ENCODE data around the gene SCAF4. TPM values are rescaled to one million over a fixed set of nuclear protein-coding genes. Genes with fewer than 3 reads are reported as not detected.

SCAF4 gene
- total and polyA plus RNA-seq, 9 of the 15 experiments (the other 6 are each of a cell fraction or from before 2014, with no cell fraction given) = 2.3 to 55.7 (median 17.2) TPM

DNA sequence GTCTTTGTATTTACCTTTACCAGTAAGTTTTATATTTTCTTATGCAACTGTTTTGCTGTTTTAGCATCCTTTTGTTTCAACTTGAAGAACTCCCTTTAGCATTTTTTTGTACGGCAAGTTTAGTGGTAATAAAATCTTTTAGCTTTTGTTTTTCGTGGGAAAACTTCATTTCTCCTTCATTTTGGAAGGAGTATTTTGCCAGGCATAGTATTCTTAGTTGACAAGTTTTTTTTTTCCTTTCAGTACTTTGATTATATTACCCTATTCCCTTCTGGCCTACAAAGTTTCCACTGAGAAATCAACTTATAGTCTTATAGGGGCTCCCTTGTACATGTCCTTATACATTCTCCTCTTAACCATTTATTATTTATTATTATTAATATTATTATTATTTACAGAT is 95.0 kb downstream of the SCAF4 start:
- H3K36me3 ChIP-seq (ENCODE audit: control insufficient read depth, insufficient read depth, low read length) = no peaks in the 10 kb centered on the region
- no peak overlapping the region for H3K27ac ChIP-seq (ENCODE audit: extremely low read depth, low read depth, low read length)
- no peak overlapping the region for H3K9ac ChIP-seq (ENCODE audit: insufficient read depth in 1 of 2, low read depth in 2 of 2, low read length in 2 of 2)
- BruUV-seq (replicated peaks) = no TSS peak
- no peaks in the 10 kb centered on the region for H3K79me2 ChIP-seq (ENCODE audit: control insufficient read depth, insufficient read depth, low read length)
- no peaks in the 10 kb centered on the region for H3K9me1 ChIP-seq (ENCODE audit: control insufficient read depth, insufficient read depth, low read length)
- H3K4me1 ChIP-seq (replicated peaks in 1 of 2; ENCODE audit: control insufficient read depth in 2 of 2, insufficient read depth in 2 of 2, low read length in 2 of 2) = peaks cover 0 to 3% of the 10 kb centered on the region in 2 experiments; a peak in 1 of 5 replicates
- ATAC-seq (no peak), DNase-seq (ENCODE audit: extremely low read depth in 1 of 4, low spot score in 3 of 4) (no peak), FAIRE-seq (no peak)
- peaks cover 4 to 11% of the 10 kb centered on the region in 2 experiments; a peak in 2 of 5 replicates for H3K27me3 ChIP-seq (ENCODE audit: control insufficient read depth in 2 of 2, insufficient read depth in 2 of 2, low read length in 2 of 2)
- no peak overlapping the region for H3K4me3 ChIP-seq
- 0% methylated on average over 2 of the region's 2 CpGs for WGBS (ENCODE audit: insufficient coverage, low coverage, missing lambda C conversion rate)
- TF ChIP-seq XRCC3 (IDR thresholded peaks at IDR 0.05) = no peak
- TF ChIP-seq CREBBP (IDR thresholded peaks at IDR 0.05; ENCODE audit: low read depth, low read length) = no peak
- TF ChIP-seq YY1 (IDR thresholded peaks at IDR 0.05; ENCODE audit: borderline replicate concordance in 1 of 3, control insufficient read depth in 1 of 3, extremely low read depth in 1 of 3, insufficient read depth in 3 of 3, insufficient read length in 1 of 3, insufficient replicate concordance in 2 of 3, low read depth in 1 of 3, low read length in 2 of 3) = no peak
- no peak for TF ChIP-seq TCF3 (CRISPR knock-in tag; IDR thresholded peaks at IDR 0.05)
- no peak for TF ChIP-seq SETDB1 (IDR thresholded peaks at IDR 0.05; ENCODE audit: low read length)
- no peak for TF ChIP-seq ZNF133 (CRISPR knock-in tag; IDR thresholded peaks at IDR 0.05)
- TF ChIP-seq SIRT6 (IDR thresholded peaks at IDR 0.05; ENCODE audit: low read depth, low read length) = no peak
- TF ChIP-seq, protein P1, sequence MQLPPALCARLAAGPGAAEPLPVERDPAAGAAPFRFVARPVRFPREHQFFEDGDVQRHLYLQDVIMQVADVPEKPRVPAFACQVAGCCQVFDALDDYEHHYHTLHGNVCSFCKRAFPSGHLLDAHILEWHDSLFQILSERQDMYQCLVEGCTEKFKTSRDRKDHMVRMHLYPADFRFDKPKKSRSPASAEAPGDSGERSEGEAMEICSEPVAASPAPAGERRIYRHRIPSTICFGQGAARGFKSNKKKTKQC (CRISPR knock-in tag; IDR thresholded peaks at IDR 0.05) = no peak
- no peak for TF ChIP-seq BRF1 (IDR thresholded peaks at IDR 0.05; ENCODE audit: borderline replicate concordance, extremely low read depth, insufficient read length)
- TF ChIP-seq NONO (IDR thresholded peaks at IDR 0.05; ENCODE audit: low read depth in 2 of 2, low read length in 1 of 2) = no peak
- TF ChIP-seq TARDBP (IDR thresholded peaks at IDR 0.05) = no peak
- TF ChIP-seq, protein P2, sequence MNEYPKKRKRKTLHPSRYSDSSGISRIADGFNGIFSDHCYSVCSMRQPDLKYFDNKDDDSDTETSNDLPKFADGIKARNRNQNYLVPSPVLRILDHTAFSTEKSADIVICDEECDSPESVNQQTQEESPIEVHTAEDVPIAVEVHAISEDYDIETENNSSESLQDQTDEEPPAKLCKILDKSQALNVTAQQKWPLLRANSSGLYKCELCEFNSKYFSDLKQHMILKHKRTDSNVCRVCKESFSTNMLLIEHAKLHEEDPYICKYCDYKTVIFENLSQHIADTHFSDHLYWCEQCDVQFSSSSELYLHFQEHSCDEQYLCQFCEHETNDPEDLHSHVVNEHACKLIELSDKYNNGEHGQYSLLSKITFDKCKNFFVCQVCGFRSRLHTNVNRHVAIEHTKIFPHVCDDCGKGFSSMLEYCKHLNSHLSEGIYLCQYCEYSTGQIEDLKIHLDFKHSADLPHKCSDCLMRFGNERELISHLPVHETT (CRISPR knock-in tag; conservative IDR thresholded peaks at IDR 0.05 in 1 of 2, IDR thresholded peaks at IDR 0.05 in 1 of 2) = no peak
- no peak for TF ChIP-seq BCL6 (CRISPR knock-in tag; IDR thresholded peaks at IDR 0.05)
- intact Hi-C loops (cut with micrococcal nuclease) (no loop called here), in situ Hi-C loops (cut with MboI) (no loop called here)
- H2AFZ ChIP-seq (ENCODE audit: low read depth, low read length) = no peak overlapping the region
- no peaks in the 10 kb centered on the region for H4K20me1 ChIP-seq (replicated peaks; ENCODE audit: control insufficient read depth, insufficient read depth, low read length)
- no peak overlapping the region for H3K4me2 ChIP-seq (ENCODE audit: insufficient read depth, low read length)
- ChIA-PET POLR2A (no interaction called here), CTCF (ENCODE audit: low intra/inter-chr PET ratio) (no interaction called here)
- H3K9me3 ChIP-seq (replicated peaks; ENCODE audit: control insufficient read depth, insufficient read depth, low read depth, low read length) = no peaks in the 10 kb centered on the region

Data from K562 (cell line).